SU-DHL-6 (cell line): ENCODE measurements around the gene ARHGAP35.
"Not testable (repeated sequence)": the region's sequence is repeated elsewhere in the genome, so short reads cannot be mapped to it uniquely, and the experiment has no call there.

Experiments
- H2AFZ ChIP-seq: fragments of 200-600 bp; sonication (generic); 2 replicates; pipeline ENCODE4 v1.6.1; 2014; ENCODE audit warnings: low read depth, mild to moderate bottlenecking, moderate library complexity, mixed read lengths, antibody characterized with exemption, low read length; ENCODE audit not compliant: severe bottlenecking
- H3F3A ChIP-seq: fragments of 200-600 bp; shearing (Covaris generic); 2 replicates; pipeline ENCODE4 v1.6.0; 2016; ENCODE audit warnings: antibody characterized with exemption, mild to moderate bottlenecking; ENCODE audit not compliant: insufficient read depth
- H3K27ac ChIP-seq: fragments of 200-600 bp; sonication (generic); 2 replicates; pipeline ENCODE4 v1.5.1; 2016; ENCODE audit warnings: low read depth, mild to moderate bottlenecking, low read length, moderate library complexity, mixed read lengths
- H3K27me3 ChIP-seq: fragments of 200-600 bp; sonication (generic), shearing (Covaris generic); 2 replicates; pipeline ENCODE4 v1.6.0; 2014; ENCODE audit warnings: mild to moderate bottlenecking, low read length
- H3K36me3 ChIP-seq: fragments of 200-600 bp; sonication (generic); 2 replicates; pipeline ENCODE4 v1.6.1; 2014; ENCODE audit warnings: mild to moderate bottlenecking, low read length, mixed read lengths
- H3K4me2 ChIP-seq: fragments of 300-600, 200-600 bp; shearing (Covaris generic), sonication (generic); 2 replicates; pipeline ENCODE4 v1.6.0; 2014; ENCODE audit warnings: low read length, low read depth, mild to moderate bottlenecking; ENCODE audit not compliant: poor library complexity, severe bottlenecking
- H3K4me3 ChIP-seq: fragments of 200-600 bp; sonication (generic); 2 replicates; pipeline ENCODE4 v1.5.1; 2014; ENCODE audit warnings: antibody characterized with exemption, low read length, mild to moderate bottlenecking, mixed read lengths; ENCODE audit not compliant: insufficient read depth, poor library complexity, severe bottlenecking
- H3K79me2 ChIP-seq: fragments of 200-600 bp; sonication (generic); 2 replicates; pipeline ENCODE4 v1.6.1; 2014; ENCODE audit warnings: mild to moderate bottlenecking, low read length, moderate library complexity; ENCODE audit not compliant: insufficient read depth
- H3K9ac ChIP-seq: fragments of 200-600 bp; sonication (generic); 2 replicates; pipeline ENCODE4 v1.7.0; 2014; ENCODE audit warnings: mild to moderate bottlenecking, low read length
- H3K9me2 ChIP-seq: fragments of 200-600 bp; sonication (generic); replicated peaks from 2 replicates; pipeline ENCODE4 v1.6.1; 2014; ENCODE audit warnings: low read length; ENCODE audit not compliant: insufficient read depth
- H3K9me3 ChIP-seq: fragments of 200-600 bp; sonication (generic); 2 replicates; pipeline ENCODE4 v1.6.1; 2014; ENCODE audit warnings: low read length, mixed read lengths; ENCODE audit not compliant: insufficient read depth
- H4K20me1 ChIP-seq: fragments of 200-600 bp; sonication (generic); 2 replicates; pipeline ENCODE4 v1.6.1; 2014; ENCODE audit warnings: low read depth, mild to moderate bottlenecking, antibody characterized with exemption, low read length, moderate library complexity, mixed read lengths
- EZH2phosphoT487 ChIP-seq: fragments of 200-600 bp; sonication (generic), shearing (Covaris generic); conservative IDR thresholded peaks from 2 replicates; pipeline ENCODE4 v1.6.1; 2018; ENCODE audit warnings: mild to moderate bottlenecking, antibody characterized with exemption, low read length, moderate library complexity, mixed read lengths
- TF ChIP-seq, protein P1 (sequence below): fragments of 200-600 bp; sonication (generic); IDR thresholded peaks from one replicate; pipeline ENCODE4 v1.5.1; 2017; ENCODE audit warnings: antibody characterized with exemption, mild to moderate bottlenecking, low read length, moderate library complexity; ENCODE audit not compliant: insufficient read depth, poor library complexity, severe bottlenecking

The ARHGAP35 gene

DNA sequence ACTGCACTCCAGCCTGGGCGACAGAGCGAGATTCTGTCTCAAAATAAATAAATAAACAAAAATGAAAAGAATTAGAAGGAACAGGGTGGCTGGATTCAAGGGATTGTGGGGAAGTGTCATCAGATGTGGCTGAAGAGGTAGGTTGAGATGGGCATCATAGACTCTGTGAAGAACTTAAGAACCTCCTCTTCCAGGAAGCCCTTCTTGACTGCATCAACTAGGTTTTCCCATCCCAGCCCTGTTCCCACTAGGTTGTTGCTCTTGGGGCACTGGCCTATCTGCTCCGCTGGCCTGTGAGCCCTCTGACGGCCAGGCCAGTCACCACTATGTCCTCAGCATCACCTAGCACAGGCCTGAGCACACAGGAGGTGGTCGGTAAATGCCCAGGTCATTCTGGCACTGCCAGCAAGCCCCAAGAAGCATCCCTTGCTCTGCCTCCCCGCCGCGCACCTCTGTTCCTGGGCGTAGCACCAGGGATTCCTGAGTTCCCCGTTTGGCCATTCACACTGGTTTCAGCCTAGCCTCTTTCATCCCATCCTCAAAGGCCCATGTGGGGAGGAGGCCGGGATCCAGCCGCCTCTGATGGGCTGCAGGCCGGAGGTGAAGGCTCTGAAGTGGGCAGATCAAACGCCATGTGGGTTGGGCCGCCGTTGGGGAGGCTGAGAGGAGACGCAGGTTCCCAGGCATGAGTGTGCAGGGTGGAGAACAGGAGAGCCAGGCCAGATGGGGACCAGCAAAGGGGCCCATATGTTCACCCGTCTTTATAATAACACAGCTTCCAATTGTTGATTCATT is 44.8 kb upstream of the ARHGAP35 start:
- Histone ChIP-seq H3K36me3 (no peaks in the 10 kb centered on the region), H3K79me2 (no peaks in the 10 kb centered on the region), H2AFZ (no peak overlapping the region), H4K20me1 (no peaks in the 10 kb centered on the region), H3F3A (no peaks in the 10 kb centered on the region), H3K4me2 (no peak overlapping the region), H3K9me3 (no peaks in the 10 kb centered on the region), H3K27ac (no peak overlapping the region), H3K27me3 (no peaks in the 10 kb centered on the region), H3K9me2 (no peaks in the 10 kb centered on the region), H3K4me3 (no peak overlapping the region), H3K9ac (no peak overlapping the region)
- TF ChIP-seq, protein P1, sequence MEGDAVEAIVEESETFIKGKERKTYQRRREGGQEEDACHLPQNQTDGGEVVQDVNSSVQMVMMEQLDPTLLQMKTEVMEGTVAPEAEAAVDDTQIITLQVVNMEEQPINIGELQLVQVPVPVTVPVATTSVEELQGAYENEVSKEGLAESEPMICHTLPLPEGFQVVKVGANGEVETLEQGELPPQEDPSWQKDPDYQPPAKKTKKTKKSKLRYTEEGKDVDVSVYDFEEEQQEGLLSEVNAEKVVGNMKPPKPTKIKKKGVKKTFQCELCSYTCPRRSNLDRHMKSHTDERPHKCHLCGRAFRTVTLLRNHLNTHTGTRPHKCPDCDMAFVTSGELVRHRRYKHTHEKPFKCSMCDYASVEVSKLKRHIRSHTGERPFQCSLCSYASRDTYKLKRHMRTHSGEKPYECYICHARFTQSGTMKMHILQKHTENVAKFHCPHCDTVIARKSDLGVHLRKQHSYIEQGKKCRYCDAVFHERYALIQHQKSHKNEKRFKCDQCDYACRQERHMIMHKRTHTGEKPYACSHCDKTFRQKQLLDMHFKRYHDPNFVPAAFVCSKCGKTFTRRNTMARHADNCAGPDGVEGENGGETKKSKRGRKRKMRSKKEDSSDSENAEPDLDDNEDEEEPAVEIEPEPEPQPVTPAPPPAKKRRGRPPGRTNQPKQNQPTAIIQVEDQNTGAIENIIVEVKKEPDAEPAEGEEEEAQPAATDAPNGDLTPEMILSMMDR = no peak
- TF ChIP-seq EZH2phosphoT487 = no peak

DNA sequence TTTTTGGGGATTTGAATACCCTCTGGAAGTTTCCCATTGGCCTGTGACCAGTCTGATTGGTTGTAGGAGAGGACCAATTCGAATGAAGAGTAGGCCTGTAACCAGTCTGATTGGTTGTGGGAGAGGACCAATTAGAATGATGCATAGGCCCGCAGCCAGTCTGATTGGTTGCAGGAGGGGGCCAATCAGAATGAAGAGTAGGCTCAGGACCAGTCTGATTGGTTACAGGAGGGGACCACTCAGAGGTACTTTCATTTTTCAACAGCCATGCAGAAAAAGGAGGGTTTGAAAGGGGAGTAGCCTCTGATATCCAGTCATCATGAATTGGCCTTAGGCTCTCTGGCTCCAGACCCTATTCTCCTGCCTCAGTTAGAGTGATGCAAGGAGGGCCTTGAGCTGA is 42.0 kb upstream of the ARHGAP35 start:
- no peak overlapping the region for H3K4me3 ChIP-seq
- no peaks in the 10 kb centered on the region for H4K20me1 ChIP-seq
- TF ChIP-seq, protein P1 = no peak
- no peak for TF ChIP-seq EZH2phosphoT487
- no peaks in the 10 kb centered on the region for H3K9me3 ChIP-seq
- H3K27me3 ChIP-seq = no peaks in the 10 kb centered on the region
- H3K79me2 ChIP-seq = no peaks in the 10 kb centered on the region
- H3F3A ChIP-seq = no peaks in the 10 kb centered on the region
- H3K9ac ChIP-seq = no peak overlapping the region
- H3K9me2 ChIP-seq = no peaks in the 10 kb centered on the region
- H3K27ac ChIP-seq = no peak overlapping the region
- no peak overlapping the region for H3K4me2 ChIP-seq
- no peaks in the 10 kb centered on the region for H3K36me3 ChIP-seq
- no peak overlapping the region for H2AFZ ChIP-seq

DNA sequence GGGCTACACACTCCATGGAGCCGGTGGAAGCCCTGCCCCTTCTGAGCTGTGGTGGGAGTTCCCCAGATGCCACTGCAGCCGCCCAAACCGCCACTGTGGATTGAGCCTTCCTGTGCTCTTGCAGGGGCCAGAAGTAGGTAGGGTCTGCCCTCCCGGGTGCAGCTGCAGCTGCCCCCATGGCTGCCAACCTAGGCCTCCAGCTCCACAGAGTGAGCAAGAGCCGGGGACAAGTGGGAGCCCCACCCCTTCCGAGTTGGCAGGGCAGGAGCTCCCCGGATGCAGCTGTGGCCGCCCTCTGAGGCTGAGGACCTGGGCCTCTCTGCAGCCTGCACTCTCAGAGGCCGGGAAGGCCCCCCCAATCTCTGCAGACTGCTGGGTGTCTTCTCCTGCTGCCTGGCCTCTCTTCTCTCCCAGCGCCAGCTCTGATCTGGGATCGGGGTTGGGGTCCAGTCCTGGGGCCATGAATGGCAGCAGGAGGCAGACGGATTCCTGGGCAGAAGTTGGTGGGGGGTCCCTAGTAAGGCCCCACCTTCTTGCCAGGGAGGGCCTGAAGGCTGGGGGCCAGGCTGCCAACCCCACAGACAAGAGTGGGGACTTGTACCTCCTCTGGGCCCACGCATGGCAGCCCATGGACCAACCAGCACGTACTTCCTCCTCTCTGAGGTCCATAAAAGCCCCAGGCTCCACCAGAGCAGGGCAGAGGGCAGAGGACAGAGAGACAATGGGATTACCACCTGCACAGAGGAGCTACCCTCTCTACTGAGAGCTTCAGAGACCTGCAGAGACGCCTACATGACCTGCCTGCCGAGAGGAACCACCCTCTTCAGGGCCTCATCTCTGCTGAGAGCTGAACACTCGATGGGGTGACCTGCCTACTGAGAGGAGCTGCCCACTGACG is 39.0 kb upstream of the ARHGAP35 start:
- Histone ChIP-seq H3K27me3 (no peaks in the 10 kb centered on the region), H3K9me2 (no peaks in the 10 kb centered on the region), H3K27ac (peak overlapping the region; percentile 75), H3K4me2 (peak overlapping the region; percentile 34), H3K9me3 (no peaks in the 10 kb centered on the region), H3F3A (peaks cover 16% of the 10 kb centered on the region), H3K9ac (peak overlapping the region; percentile 28; the same call in 1 of the 2 replicates), H4K20me1 (no peaks in the 10 kb centered on the region), H3K79me2 (no peaks in the 10 kb centered on the region), H3K4me3 (no peak overlapping the region), H2AFZ (no peak overlapping the region), H3K36me3 (no peaks in the 10 kb centered on the region)
- TF ChIP-seq, protein P1 = no peak
- no peak for TF ChIP-seq EZH2phosphoT487

DNA sequence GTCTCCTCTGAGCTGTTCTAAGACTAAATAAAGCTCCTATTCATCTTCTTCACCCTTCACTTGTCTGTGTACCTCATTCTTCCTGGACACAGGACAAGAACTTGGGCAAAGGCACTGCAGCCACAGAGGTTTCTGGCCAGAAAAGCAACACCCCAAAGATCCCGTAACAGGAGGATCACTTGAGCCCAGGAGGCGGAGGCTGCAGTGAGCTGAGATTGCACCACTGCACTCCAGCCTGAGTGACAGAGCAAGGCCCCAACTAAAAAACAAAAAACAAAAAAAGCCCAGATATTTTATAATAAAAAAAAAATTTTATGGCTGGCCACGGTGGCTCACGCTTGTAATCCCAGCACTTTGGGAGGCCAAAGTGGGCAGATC is 38.4 kb upstream of the ARHGAP35 start:
- not testable (repeated sequence) for H3K9ac ChIP-seq, H2AFZ ChIP-seq, H3K9me3 ChIP-seq, H3K9me2 ChIP-seq, H4K20me1 ChIP-seq, H3K4me2 ChIP-seq, H3K4me3 ChIP-seq, H3K36me3 ChIP-seq, H3K79me2 ChIP-seq, H3K27me3 ChIP-seq
- H3K27ac ChIP-seq = peak overlapping the region; percentile 75
- H3F3A ChIP-seq = peaks cover 16% of the 10 kb centered on the region
